GM12878 (cell line): ENCODE results near the gene TMEM53. TPM values are rescaled to one million over a fixed set of nuclear protein-coding genes. Genes with fewer than 3 reads are reported as not detected.

Source experiments
- ASH2L ChIP-seq: fragments of 300-600, 200-600 bp; sonication (generic); IDR thresholded peaks from 2 replicates; pipeline ENCODE4 v1.6.1; 2017; ENCODE audit warnings: low read depth, mild to moderate bottlenecking, borderline replicate concordance
- ATF2 ChIP-seq: IDR thresholded peaks from 2 replicates; pipeline ENCODE4 v1.6.1; 2012; ENCODE audit warnings: low read length, inconsistent platforms
- BACH1 ChIP-seq: fragments of 450-650 bp; IDR thresholded peaks from 2 replicates; pipeline ENCODE4 v1.6.1; 2017; ENCODE audit warnings: mild to moderate bottlenecking, borderline replicate concordance
- BCL11A ChIP-seq: IDR thresholded peaks from 2 replicates; pipeline ENCODE4 v1.6.1; 2011; ENCODE audit warnings: low read depth, low read length
- BCL3 ChIP-seq: IDR thresholded peaks from 2 replicates; pipeline ENCODE4 v1.6.1; 2011; ENCODE audit warnings: borderline replicate concordance, low read depth, mild to moderate bottlenecking, moderate library complexity, low read length; ENCODE audit not compliant: insufficient read depth, poor library complexity, severe bottlenecking
- CBFB ChIP-seq: IDR thresholded peaks from 2 replicates; pipeline ENCODE4 v1.6.1; 2016; ENCODE audit warnings: antibody characterized with exemption, low read depth
- CHD1 ChIP-seq: IDR thresholded peaks from 2 replicates; pipeline ENCODE4 v1.6.1; 2012; ENCODE audit warnings: low read depth, low read length, improper control_type of control experiment
- ELK1 ChIP-seq: IDR thresholded peaks from 2 replicates; pipeline ENCODE4 v1.6.1; 2012; ENCODE audit warnings: low read depth, low read length, improper control_type of control experiment
- IRF5 ChIP-seq: fragments of 450-650 bp; IDR thresholded peaks from 2 replicates; pipeline ENCODE4 v1.6.1; 2017; ENCODE audit warnings: borderline replicate concordance
- JUNB ChIP-seq: IDR thresholded peaks from 2 replicates; pipeline ENCODE4 v1.6.1; 2016; ENCODE audit warnings: antibody characterized with exemption, mild to moderate bottlenecking
- JUND ChIP-seq: IDR thresholded peaks from 2 replicates; pipeline ENCODE4 v1.6.1; 2012; ENCODE audit warnings: low read depth, mild to moderate bottlenecking, low read length, improper control_type of control experiment, moderate library complexity
- MTA3 ChIP-seq: IDR thresholded peaks from 2 replicates; pipeline ENCODE4 v1.6.1; 2012; ENCODE audit warnings: low read length, inconsistent platforms, borderline replicate concordance
- NFYA ChIP-seq: IDR thresholded peaks from 2 replicates; pipeline ENCODE4 v1.6.1; 2011; ENCODE audit warnings: low read depth, mild to moderate bottlenecking, low read length, improper control_type of control experiment, borderline replicate concordance
- NFYB ChIP-seq: IDR thresholded peaks from 2 replicates; pipeline ENCODE4 v1.6.1; 2011; ENCODE audit warnings: low read depth, mild to moderate bottlenecking, low read length, improper control_type of control experiment, moderate library complexity; ENCODE audit not compliant: insufficient read depth
- RELB ChIP-seq: fragments of 450-650 bp; IDR thresholded peaks from 2 replicates; pipeline ENCODE4 v1.6.1; 2017; ENCODE audit warnings: low read depth, mild to moderate bottlenecking, moderate library complexity
- SIX5 ChIP-seq: IDR thresholded peaks from 2 replicates; pipeline ENCODE4 v1.6.1; 2011; ENCODE audit warnings: mild to moderate bottlenecking, low read depth, low read length, moderate library complexity; ENCODE audit not compliant: severe bottlenecking
- SMAD5 ChIP-seq: IDR thresholded peaks from 2 replicates; pipeline ENCODE4 v1.6.1; 2016; ENCODE audit warnings: antibody characterized with exemption, low read depth
- SMARCA5 ChIP-seq: fragments of 450-650 bp; IDR thresholded peaks from 2 replicates; pipeline ENCODE4 v1.6.1; 2017; ENCODE audit warnings: mild to moderate bottlenecking
- SPI1 ChIP-seq: IDR thresholded peaks from 2 replicates; pipeline ENCODE4 v1.6.1; 2011; ENCODE audit warnings: low read depth, mild to moderate bottlenecking, low read length, moderate library complexity, borderline replicate concordance; ENCODE audit not compliant: insufficient read depth
- SRF ChIP-seq, 2 experiments: IDR thresholded peaks; 2 replicates each; pipeline ENCODE4 v1.6.1; 2011; ENCODE audit warnings: low read depth in 2 of 2, low read length in 2 of 2, mild to moderate bottlenecking in 1 of 2, moderate library complexity in 1 of 2
- STAT3 ChIP-seq: IDR thresholded peaks from 2 replicates; pipeline ENCODE4 v1.6.1; 2011; ENCODE audit warnings: low read depth, low read length, improper control_type of control experiment
- TARDBP ChIP-seq: IDR thresholded peaks from 2 replicates; pipeline ENCODE4 v1.6.1; 2016; ENCODE audit warnings: borderline replicate concordance
- TCF12 ChIP-seq: IDR thresholded peaks from 2 replicates; pipeline ENCODE4 v1.6.1; 2011; ENCODE audit warnings: low read depth, mild to moderate bottlenecking, low read length
- ZZZ3 ChIP-seq: IDR thresholded peaks from 2 replicates; pipeline ENCODE4 v1.6.1; 2011; ENCODE audit warnings: low read depth; ENCODE audit not compliant: control insufficient read depth, insufficient read length
- polyA plus RNA-seq, 11 experiments: library from polyadenylated mRNA; depleted of rRNA in 4 of 11; unstranded in 6 of 11; stranded (reverse) in 5 of 11; fragments of >200 nt; fragmentation: Nextera tagmentation in 4 of 11; fragmentation: Illumina TruSeq in 1 of 11; extraction: Ambion mirVana in 4 of 11; extraction: Trizol in 1 of 11; gene quantifications; 1 replicate in 1 of 11; 2 replicates in 10 of 11; pipeline versions ENCODE4 v1.2.1 to v1.2.3, GENCODE V29; 2011 to 2016; ENCODE audit warnings: inconsistent platforms in 2 of 11, missing spikeins in 2 of 11, low read depth in 1 of 11
- total RNA-seq, 4 experiments: library from RNA; depleted of rRNA in 3 of 4; stranded (reverse); fragments of >200 nt in 3 of 4; fragmentation: Illumina TruSeq in 1 of 4; extraction: Trizol in 1 of 4; gene quantifications; 2 replicates each; pipeline versions ENCODE4 v1.2.1 to v1.2.3, GENCODE V29; 2013 to 2021

Gene TMEM53
- total and polyA plus RNA-seq, 10 of the 15 experiments (the other 5 are each of a cell fraction or from before 2014, with no cell fraction given) = 3.1 to 23.9 (median 11.1) TPM

GRCh38 chr1:44721485-44722361, 47.4 kb upstream of the TMEM53 start (continued):
- TF ChIP-seq SRF (IDR thresholded peaks at IDR 0.05; ENCODE audit: low read depth in 2 of 2, low read length in 2 of 2) (peak in 1 of 2 experiments; percentile 84; a peak in 2 of 4 replicates), SMAD5 (peak; percentile 100), BCL3 (peak; percentile 100), NFYA (no peak), ATF2 (peak; percentile 100), BACH1 (peak; percentile 100), CHD1 (no peak), BCL11A (peak; percentile 100), JUND (no peak), JUNB (peak; percentile 87), STAT3 (no peak; the same call in 1 of the 2 replicates), RELB (peak; percentile 76), NFYB (no peak), IRF5 (peak; percentile 22; the same call in 1 of the 2 replicates), SIX5 (peak; percentile 47), SMARCA5 (peak; percentile 82), ASH2L (no peak), ELK1 (no peak), SPI1 (peak; percentile 45; the same call in 1 of the 2 replicates), CBFB (peak; percentile 100), TARDBP (peak; percentile 100), TCF12 (peak; percentile 98), MTA3 (peak; percentile 100), ZZZ3 (no peak)
